GM18873 (cell line): ENCODE data around the gene GPR15.

Source experiments
- ATAC-seq: cut with Tn5 transposase; IDR thresholded peaks from one replicate; pipeline ENCODE4 v1.9.1; 2021; ENCODE audit warnings: mild to moderate bottlenecking, moderate library complexity, moderate number of reproducible peaks; ENCODE audit not compliant: unreplicated experiment, low FRiP score

GPR15 gene

DNA sequence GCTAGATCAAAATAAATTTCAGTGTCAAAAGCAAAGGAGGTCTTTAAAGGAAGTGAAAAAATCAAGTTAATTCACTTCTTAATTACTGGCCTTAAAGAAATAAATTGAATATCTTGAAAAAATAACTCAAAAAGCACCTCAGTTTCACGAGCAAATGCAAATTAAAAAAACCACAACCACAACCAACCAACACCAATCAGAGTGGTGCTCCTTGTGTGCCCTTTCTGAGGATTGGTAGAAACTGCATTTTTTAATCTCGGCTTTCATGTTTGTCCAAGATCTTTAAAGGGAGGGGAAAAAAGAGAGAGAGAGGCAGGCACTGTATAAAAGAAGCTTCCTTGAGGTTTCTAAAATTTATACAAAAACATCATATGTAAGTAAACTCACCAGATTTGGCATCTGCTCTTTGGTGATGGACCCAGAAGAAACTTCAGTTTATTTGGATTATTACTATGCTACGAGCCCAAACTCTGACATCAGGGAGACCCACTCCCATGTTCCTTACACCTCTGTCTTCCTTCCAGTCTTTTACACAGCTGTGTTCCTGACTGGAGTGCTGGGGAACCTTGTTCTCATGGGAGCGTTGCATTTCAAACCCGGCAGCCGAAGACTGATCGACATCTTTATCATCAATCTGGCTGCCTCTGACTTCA lies at the start of gene GPR15:
Gene GPR15, plus strand, starts transcription at position 357 of the 653 bp plus-strand sequence. Its CDS starts 56 bp downstream, at position 413.
- ATAC-seq: peak; percentile 22

DNA sequence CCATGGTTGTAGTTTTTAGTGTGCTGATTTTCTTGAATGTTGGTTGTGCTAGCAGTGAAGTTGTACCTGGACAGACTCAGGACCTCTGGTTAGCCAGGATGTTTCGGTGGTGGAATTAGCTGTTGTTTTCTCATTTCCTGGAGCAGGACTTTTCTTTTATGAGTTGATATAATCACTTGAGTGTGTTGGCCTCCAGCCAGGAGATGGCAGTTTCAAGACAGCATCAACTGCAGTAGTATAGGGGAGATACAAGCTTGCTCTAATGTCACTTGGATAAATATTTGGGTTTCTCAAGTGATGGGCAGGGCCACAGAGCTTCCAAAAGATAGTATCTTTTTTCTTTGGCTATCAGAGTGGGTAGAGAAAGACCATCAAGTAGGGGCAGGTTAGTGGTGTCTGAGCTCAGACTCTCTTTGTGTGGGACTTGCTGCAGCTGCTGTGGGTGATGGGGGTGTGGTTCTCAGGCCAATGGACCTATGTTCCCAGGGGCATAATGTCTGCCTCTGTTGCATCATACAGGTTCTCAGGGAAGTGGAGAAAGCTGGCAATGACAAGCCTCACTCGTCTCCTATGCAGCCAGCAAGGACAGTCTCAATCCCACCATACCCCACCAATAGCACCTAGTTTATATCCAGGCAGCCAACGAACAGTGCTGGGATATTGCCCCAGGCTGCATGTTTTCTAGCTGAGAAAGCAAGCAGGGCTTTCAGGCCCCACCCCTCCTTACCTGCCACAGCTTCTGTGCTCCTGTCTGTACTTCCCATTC lies 48.9 kb upstream of the GPR15 start:
- ATAC-seq: no peak

DNA sequence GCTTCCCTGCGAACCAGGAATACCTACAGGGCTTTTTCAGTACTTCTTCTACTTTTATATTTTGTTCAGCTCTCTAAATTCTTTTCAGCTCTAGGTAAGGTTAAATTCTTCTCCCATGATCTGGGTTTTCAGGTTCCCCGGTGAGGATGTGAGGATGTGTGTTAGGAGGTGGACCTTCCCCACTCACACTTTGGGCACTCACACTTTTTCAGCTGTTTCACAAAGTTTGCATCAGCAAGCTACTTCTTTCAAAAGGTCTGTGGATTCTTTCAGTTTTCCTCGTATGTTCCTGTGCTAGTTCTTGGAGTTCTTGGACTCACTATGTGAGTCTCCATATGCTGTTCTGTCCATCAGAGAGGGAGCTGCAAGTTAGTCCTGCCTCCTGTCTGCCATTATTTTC lies 48.2 kb upstream of the GPR15 start:
- no peak for ATAC-seq

DNA sequence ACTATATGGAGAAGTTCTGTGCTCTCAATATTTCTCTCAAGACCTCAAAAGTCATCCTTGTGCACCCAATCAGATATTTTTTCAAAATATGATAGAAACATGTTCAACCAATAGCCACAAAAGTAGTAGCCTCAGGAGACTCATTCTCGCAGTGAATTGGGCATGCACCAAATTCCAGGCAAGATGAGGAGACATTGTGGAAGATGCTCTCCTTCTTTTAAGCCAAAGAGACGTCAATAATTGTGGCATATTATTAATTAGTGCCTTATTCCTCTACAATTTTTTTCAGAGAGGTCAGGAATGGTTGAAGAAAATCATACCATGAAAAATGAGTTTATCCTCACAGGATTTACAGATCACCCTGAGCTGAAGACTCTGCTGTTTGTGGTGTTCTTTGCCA lies 34.4 kb upstream of the GPR15 start, which contains the start of gene OR5K2:
Gene OR5K2, plus strand, starts transcription at position 301 of the 400 bp plus-strand sequence. Its CDS starts 0 bp downstream, at position 301.
- ATAC-seq: no peak

DNA sequence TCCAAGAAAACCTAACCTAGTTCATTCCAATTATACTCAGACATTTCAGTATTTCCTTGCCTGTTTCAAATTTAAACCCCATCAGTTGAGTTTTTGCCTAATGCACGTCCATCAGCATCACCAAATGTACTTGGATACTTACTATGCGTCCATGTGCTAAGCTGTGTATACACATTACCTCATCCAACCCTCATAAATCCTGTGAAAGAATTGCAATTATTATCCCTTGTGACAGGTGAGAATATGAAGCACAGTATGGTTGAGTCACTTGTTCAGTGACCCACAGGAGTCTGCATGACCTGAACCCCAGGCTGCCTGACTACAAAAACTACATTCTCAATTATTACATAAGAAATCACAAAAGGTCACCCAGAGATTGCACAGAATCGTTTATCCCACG lies 31.8 kb upstream of the GPR15 start:
- ATAC-seq: no peak

DNA sequence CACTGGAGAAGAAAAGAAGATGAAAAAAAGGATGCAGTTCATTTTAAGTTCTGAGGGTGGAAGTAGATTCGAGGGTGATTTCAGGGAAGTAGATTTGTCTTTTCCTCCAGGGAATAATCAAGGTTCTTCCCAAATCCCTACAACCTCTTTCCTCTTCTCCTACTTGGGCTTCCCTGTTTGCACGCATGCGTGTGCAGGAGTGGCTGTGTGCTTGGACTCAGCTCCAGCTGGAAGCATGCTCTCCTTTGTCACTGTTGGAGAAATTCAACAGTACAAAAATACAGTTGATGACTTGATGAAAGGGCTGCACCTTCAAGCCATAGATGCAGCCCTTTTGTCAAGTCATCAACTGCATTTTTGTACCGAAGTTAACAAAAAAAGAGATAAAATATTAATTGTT lies 30.5 kb upstream of the GPR15 start:
- ATAC-seq: no peak

DNA sequence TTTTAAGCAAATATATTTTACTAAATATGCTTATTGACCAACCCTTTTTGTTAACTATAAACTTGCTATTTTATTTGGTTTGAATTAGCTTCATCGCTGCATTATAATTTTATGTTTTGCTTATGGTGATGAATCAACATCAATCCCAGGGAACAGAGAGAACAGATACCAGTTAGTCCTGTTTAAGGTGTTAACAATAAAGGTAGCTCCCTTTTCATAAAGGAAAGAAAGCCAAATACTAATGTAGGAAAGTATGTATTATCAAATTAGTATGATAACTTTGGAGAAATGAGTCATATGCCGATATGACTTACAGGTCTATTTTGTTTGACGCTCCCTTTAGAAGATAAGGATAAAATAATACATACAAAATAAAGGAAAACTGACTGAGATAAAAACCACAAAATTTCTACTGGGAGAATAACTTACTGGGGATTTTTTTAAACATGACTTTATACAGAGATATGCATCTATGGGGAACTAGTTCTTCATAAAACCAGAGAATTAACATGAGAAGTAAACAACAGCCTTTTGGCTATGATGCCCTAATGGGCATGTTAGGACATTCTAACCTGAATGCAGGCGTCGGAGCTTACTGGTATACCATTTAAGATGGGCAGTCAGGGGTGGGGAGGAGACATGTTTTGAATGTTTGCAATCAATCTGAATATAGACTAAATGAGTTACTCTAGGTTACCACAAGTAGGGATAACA lies 29.8 kb upstream of the GPR15 start:
- no peak for ATAC-seq

DNA sequence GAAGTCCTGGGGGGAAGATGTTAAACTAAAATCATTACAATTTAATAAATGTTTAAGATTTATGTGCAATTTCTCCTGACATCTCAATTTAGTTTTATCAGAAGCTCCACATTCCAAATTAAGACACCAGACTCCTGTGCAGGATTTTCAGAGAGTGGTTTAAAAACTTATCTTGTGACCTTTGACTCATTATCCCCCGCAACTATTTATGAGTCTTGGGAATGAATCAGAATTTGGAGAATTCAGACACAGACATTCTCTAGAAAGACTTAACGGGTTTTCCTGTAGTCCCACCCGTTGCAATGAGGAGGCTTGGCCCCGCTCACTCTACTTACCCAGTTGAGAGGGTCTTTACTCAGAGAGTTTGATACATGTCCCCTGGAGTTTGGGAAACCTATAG lies 27.2 kb upstream of the GPR15 start:
- no peak for ATAC-seq

DNA sequence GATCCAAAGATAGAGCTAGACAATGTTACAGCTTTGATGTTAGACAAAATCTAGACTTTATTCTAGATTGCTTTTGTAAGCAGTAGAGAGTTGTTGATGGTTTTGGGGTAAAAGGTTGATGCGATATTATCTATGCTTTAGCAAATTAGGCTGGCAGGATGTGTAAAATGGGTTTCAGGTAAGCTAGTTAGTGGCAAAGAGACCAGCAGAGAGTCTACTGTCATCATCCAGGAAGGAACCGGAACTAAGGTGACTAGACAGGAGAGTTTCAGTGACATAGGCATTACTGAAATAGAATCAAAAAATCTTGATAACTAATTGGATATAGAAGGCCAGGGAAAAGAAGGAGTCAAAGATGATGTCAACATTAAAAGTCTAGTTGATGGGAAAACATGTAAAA lies 23.2 kb upstream of the GPR15 start:
- no peak for ATAC-seq

DNA sequence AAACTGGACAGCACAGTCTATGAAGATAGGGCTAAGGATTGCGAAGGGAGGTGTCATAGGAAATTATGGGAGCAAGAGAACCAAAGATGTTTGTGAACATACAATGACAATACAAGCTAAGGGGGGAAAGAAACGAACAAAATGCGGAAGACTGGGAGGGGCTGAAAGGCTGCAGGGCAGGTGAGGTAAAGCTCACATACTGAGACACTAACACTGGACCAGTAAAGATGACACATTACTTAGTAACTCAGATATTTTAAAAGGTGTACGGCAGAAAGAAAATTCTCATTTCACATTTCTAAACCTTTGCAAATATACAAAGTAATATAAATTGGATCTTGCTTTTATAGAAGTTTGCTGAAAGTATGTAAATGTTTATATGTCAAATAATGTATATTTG lies 19.2 kb upstream of the GPR15 start:
- ATAC-seq: no peak

DNA sequence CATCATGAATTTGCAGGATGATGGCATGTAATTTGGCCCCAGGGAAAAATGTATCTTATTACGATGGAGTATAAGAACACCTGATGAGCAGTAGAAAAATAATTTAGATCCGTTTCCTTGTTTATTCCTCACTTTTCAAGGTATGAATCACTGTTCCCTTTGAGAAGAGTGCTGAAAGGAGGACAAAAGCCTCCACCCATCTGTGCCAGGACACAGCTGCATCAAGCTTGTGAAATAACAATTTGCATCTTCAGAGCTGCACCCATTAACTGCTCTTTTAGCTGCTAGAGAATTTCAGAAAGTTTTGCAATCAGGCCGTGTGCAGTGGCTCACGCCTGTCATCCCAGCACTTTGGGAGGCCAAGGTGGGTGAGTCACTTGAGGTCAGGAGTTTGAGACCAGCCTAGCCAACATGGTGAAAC lies 18.7 kb upstream of the GPR15 start:
- no peak for ATAC-seq

DNA sequence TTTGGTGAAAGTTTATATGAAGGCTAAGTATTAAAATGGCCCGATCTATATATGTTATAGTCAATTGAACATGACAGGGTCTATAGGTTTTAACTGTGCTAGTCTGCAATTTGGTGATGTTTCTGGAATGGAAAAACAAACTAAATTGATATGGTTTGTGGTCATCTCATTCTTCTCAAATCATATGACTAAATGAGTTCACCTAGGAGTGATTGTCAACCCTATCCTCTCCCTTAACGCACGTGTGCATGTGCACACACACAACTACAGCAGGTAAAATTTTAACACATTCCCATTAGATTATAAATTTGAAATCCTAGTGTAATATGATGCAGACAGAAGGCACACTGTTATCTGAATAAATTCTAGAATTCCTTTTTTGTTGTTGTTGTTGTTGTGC lies 18.0 kb upstream of the GPR15 start:
- no peak for ATAC-seq

DNA sequence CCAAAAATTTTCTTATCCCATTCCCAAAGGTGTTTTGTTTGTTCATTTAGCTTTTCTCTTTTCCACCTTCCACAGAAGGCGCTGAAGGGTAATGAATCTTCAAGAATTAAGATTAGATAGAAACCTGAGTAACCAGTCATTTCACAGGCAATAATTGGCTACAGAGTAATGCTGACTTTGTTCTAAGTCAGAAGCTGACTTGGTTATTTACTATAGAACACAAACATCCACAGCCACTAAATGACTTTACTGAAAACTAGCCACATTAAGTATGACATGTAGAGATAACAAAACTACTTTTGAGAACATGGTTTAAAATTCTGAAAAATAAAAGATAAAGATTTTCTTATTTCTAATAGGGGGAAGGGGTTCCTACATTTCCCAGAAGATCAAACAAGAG lies 16.8 kb upstream of the GPR15 start:
- no peak for ATAC-seq

DNA sequence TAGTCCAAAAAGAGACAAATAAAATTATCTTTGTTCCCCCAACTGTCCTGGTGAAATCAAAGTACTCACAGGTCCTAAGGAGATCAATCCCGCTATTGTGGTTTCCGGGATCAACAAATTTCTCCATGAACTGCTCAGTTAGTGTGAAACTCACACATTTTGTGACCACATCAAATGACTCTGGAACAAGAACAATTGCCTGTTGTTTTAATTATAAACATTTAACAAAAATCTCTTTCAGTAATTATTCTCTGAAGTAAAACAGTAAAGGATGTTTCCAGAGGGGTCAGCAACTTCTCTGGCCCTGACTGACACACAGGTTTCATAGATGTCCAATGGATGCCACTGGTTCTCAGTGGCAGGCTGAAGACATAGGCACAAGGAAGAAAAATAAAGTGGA lies 13.0 kb upstream of the GPR15 start:
- no peak for ATAC-seq

DNA sequence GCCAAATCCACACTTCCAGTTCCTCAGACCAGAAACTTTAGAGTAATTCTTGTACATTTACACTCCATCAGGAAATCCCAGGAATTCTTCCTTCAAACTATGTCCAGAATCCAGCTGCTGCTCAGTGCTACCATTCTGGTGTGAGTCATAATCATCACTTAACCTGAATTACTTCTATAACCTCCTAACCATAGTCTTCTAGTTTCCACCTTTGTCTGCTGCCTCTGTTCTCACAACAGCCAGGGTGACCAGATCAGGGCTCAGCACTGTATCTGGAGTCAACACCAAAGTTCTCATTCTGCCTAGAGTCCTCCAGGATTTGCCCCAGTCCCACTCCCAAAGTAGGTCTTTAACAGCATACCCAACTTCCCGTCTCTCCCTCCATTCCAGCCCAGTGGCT lies 12.4 kb upstream of the GPR15 start:
- ATAC-seq: no peak

DNA sequence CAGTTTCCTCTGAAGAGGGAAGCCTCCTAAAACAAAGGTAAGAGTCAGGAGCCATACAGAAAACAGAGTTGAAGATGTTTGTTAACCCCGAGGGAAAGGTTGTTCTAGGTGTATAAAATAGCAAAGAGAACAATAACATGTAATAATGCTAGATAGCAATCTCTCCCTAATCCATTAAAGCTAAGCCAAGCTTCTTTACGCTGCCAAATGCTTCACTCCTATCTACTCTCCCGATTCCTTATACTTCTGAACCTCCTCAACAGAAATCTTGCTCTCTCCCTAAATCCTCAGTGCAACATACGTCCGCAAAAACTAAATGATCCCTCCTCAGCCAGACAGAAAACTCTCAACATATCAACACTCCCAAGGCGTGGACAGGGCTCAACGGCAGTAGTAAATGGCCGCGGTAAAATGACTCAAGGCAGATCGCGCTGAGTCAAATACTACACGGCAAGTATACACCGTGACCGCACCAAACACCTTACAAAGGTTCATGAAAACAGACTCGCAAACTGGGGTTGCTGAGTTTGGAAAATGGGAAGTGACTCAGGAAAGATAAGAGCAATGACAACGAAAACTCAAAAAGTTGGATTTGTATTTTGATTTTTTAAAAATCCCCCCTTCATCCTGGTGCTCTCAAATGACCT lies 9.8 kb upstream of the GPR15 start:
- ATAC-seq: peak; percentile 40

DNA sequence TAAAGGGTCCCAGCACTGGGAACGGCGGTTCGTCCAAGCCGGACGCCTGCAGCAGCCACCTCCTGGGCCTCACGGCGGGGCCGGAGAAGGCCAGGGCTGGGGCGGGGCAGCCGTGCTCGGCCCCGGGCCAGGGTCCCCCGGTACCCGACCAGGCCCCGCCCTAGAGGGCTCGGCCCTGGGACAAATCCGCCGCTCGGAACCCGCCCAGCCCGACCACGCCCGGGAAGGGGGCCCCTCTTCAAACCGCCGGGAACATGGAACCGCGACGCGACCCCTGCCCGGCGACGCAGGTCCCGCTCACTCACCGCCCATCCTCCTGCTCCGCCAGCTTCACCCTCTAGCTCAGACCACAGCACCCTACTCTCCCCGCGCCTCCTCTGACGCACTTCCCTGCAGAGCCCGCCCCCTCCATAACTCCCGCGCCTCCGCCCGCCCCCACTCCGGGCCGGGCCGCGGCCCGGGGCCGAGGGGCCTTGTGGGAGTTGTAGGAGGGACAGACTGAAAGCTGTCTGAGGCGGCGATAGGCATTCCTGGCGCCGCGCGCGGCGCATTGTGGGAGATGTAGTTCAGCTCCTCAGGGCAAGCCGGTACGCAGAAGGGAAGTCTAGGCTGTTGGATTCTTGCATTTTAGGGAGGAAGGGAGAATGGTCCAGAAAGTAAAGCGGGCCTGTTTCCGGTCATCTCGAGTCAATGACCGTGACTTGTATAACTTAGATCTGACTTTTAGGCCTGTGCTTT lies 9.1 kb upstream of the GPR15 start, which contains the start of gene CLDND1:
Gene CLDND1, minus strand, starts transcription at position 359 of the 738 bp plus-strand sequence. CDS start 1,478 bp downstream, outside the sequence.
- peak; percentile 79 for ATAC-seq

DNA sequence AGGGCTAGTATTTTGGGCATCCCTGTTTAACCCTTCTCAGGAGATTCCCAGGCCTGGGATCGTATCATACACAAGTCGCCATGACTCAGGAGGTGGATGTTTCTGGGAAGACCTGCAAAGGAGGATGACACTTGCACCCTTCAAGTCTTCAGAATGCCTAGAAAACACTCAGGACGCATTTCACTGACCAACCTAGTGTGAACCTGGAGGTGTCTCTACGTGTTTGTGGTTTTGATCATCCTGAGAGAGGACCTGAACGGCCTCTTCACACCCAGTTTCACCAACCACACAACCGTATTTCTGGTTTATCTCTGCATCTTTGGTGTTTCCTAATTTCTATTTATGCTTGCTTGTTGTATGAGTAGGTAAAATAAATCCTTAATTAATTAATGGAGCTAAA lies 6.3 kb upstream of the GPR15 start:
- ATAC-seq: no peak

DNA sequence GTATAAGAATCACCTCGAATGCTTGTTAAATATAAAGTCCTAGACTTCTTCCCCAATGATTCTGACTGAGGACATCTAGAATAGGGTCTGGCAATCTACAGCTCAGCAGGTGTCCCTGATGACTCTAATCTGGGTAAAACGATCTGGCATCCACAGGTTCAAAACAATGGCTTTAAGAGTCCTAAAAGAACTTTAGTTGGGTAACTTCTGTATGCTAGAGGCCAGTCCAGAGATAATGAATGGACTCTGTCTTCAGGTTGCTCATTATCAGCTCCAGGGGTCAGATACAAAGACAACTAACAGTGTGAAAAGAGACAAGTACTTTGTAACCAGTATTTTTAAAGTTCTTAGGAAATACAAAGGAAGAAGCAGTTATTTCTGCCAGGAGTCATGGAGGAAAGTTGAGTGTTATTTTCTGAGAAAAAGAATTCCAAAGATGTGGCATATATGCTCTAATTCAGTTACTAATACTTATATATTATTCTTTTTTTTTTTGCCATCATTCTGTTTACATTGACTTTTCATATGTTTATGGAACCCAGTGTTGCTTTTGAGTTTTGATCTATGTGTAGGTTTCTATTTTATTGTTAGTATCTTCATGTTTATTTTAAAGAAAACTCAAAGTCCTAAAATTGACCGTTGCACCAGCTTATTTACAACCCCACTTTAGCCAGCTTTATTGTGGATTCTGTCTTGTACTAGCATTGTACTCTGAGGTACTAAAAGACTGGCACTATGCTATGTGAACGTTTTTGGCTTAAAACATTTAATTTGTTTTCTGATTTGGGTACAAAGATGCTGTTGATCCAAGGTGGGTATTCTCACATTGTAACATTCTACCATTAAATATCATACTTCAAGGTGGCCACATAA lies 3.1 kb upstream of the GPR15 start:
- ATAC-seq: no peak
